ENCODE data around the gene TTN. TPM values are rescaled to one million over a fixed set of nuclear protein-coding genes. Genes with fewer than 3 reads are reported as not detected.
"Not testable (repeated sequence)": the region's sequence is repeated elsewhere in the genome, so short reads cannot be mapped to it uniquely, and the experiment has no call there.

TTN gene
- total RNA-seq, 4 donors from 2014 or later, result 0.19 to 3.1 (median 1.7) TPM

DNA sequence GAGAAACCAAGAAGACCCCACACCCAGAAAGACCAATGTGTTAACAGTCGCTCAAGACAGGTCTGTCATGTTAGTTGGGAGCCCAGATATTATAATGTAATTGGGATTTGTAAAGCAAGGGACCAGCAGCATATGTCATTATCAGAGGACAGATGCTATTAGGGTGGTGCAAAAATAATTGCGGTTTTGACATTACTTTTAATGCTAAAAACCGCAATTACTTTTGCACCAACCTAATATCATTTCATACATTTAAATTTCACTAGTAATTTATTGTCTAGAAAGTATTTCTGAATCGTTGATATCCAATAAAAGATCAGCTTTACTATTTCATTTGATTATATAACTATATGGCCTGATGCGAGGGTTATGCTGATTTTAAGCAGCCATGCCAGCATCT is 131.2 kb downstream of the TTN start:
- H3K9me3 ChIP-seq, result no peaks in the 10 kb centered on the region
- H3K4me3 ChIP-seq, result no peak overlapping the region
- H3K4me1 ChIP-seq, result no peaks in the 10 kb centered on the region
- WGBS, 2 donors, result 86 to 90% methylated on average over 5 of the region's 5 CpGs
- no peak for TF ChIP-seq POLR2A (IDR thresholded peaks at IDR 0.05)
- TF ChIP-seq, protein P1, sequence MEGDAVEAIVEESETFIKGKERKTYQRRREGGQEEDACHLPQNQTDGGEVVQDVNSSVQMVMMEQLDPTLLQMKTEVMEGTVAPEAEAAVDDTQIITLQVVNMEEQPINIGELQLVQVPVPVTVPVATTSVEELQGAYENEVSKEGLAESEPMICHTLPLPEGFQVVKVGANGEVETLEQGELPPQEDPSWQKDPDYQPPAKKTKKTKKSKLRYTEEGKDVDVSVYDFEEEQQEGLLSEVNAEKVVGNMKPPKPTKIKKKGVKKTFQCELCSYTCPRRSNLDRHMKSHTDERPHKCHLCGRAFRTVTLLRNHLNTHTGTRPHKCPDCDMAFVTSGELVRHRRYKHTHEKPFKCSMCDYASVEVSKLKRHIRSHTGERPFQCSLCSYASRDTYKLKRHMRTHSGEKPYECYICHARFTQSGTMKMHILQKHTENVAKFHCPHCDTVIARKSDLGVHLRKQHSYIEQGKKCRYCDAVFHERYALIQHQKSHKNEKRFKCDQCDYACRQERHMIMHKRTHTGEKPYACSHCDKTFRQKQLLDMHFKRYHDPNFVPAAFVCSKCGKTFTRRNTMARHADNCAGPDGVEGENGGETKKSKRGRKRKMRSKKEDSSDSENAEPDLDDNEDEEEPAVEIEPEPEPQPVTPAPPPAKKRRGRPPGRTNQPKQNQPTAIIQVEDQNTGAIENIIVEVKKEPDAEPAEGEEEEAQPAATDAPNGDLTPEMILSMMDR (IDR thresholded peaks at IDR 0.05), result no peak
- intact Hi-C loops (cut with DNase I), result no loop called here
- H3K27me3 ChIP-seq, result no peaks in the 10 kb centered on the region
- no peak overlapping the region for H3K27ac ChIP-seq
- H3K36me3 ChIP-seq, result no peaks in the 10 kb centered on the region
- DNase-seq, result no peak

DNA sequence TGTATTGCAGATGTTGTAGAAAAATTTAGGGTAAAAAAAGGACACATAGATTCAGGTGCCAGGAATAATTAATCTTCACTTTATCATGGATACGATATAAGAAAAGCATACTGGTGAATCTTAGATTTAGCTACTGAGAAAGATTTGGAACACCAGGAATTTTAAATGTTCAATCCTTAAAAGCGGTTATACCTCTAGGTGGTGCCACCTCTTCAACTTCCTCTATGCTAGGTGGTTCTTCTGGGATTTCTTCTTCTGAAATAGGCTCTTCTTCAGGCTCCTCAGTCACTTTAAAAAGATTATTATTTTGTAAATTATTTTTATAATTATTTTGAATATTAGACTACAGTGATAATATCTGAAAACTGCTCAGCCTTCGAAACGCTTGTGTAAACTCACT is 133.1 kb downstream of the TTN start:
- DNase-seq, result no peak
- H3K27ac ChIP-seq, result no peak overlapping the region
- no peaks in the 10 kb centered on the region for H3K4me1 ChIP-seq
- no peaks in the 10 kb centered on the region for H3K27me3 ChIP-seq
- no peak overlapping the region for H3K4me3 ChIP-seq
- H3K36me3 ChIP-seq, result no peaks in the 10 kb centered on the region
- intact Hi-C loops (cut with DNase I), result no loop called here
- WGBS, 2 donors, result 81 to 84% methylated on average over 4 of the region's 4 CpGs
- no peak for TF ChIP-seq POLR2A (IDR thresholded peaks at IDR 0.05)
- TF ChIP-seq, protein P1 (IDR thresholded peaks at IDR 0.05), result no peak
- no peaks in the 10 kb centered on the region for H3K9me3 ChIP-seq

DNA sequence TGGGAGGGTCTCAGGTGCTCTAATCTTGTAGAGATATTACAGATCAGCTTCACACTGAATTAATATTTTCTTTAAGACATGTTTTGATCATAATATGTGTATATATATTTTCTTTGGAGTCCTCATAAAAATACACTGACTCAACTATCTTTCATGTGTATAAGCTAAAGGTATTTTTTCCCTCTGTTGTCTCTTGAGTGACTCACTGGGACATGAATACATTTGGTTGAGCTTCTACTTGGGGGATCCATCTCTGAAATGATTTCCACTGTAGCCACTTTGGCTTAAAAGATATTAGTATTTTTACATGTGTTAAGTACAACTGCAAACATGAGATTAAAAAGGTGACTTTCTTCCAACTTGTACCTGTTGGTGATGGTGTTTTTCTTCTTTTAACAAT is 140.8 kb downstream of the TTN start:
- Histone ChIP-seq H3K9me3 (no peaks in the 10 kb centered on the region), H3K4me1 (no peaks in the 10 kb centered on the region), H3K27ac (no peak overlapping the region), H3K4me3 (no peak overlapping the region), H3K36me3 (no peaks in the 10 kb centered on the region), H3K27me3 (no peaks in the 10 kb centered on the region)
- TF ChIP-seq, protein P1 (IDR thresholded peaks at IDR 0.05), result no peak
- no peak for TF ChIP-seq POLR2A (IDR thresholded peaks at IDR 0.05)
- DNase-seq, result no peak
- intact Hi-C loops (cut with DNase I), result no loop called here

DNA sequence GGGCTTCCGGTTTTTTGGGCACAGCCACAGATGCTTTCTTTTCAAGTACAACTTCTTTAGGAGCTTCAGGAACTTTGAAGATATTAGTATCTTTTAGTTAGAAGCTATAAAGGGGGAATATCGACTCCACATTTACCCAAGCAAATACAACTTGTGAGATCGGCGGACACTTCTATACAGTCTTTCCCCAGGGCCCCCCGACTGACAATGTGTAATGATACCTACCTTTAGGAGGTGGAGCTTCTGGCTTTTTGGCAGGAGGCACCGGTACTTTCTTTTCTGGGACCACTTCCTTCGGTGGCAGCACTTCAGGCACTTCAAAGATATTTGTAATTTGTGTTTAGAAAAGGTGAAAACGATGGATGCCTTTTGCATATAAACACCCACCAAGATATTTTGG is 148.7 kb downstream of the TTN start:
- H3K36me3 ChIP-seq; H3K27ac ChIP-seq; H3K4me1 ChIP-seq; intact Hi-C loops (cut with DNase I); DNase-seq; H3K4me3 ChIP-seq; H3K27me3 ChIP-seq; H3K9me3 ChIP-seq: not testable (repeated sequence)
- no CpG with 5 or more reads among the region's 8 CpGs for WGBS, 2 donors

DNA sequence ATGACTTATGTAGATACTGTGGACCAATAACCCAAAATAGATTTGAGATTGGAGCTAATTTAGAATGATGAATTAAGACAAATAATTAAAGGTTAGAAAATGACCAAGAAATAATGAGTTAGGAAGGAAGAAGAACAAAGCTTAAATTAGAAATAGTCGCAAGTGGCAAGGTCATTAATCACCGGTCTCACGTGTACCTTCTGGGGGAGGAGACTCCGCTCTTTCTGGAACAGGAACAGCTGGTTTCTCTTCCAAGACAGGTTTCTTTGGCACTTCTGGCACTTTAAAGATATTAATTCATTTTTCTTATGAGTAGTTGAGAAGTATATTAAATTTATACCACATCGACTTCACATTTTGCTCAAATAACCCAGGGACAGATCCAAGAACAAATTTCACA is 156.7 kb downstream of the TTN start:
- intact Hi-C loops (cut with DNase I), result no loop called here
- H3K9me3 ChIP-seq, result no peaks in the 10 kb centered on the region
- no peaks in the 10 kb centered on the region for H3K4me1 ChIP-seq
- 37 to 41% methylated on average over 5 of the region's 5 CpGs for WGBS, 2 donors
- no peak overlapping the region for H3K27ac ChIP-seq
- H3K27me3 ChIP-seq, result no peaks in the 10 kb centered on the region
- TF ChIP-seq, protein P1 (IDR thresholded peaks at IDR 0.05), result no peak
- no peak for TF ChIP-seq POLR2A (IDR thresholded peaks at IDR 0.05)
- no peak overlapping the region for H3K4me3 ChIP-seq
- no peak for DNase-seq
- no peaks in the 10 kb centered on the region for H3K36me3 ChIP-seq

DNA sequence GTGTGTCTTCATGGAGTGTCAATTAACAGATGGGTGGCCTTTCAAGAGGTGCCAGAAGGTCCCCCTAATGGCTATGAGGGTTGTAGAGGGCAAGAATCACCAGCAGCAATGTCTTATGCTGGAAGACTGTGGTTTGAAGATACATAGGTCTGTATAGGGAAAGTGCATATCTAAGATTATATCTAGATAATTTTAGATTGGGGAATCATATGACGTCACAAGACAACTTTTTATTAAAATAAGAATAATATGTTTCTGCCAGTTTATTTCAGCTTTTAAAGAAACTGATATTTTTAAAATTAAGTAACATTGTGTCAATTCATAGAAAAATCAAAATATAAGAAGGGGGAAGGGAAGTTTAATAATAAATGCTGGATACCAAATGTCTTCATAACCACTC is 162.3 kb downstream of the TTN start:
- no peak for DNase-seq
- H3K4me1 ChIP-seq, result no peaks in the 10 kb centered on the region
- no peak overlapping the region for H3K27ac ChIP-seq
- H3K4me3 ChIP-seq, result no peak overlapping the region
- intact Hi-C loops (cut with DNase I), result no loop called here
- no peaks in the 10 kb centered on the region for H3K27me3 ChIP-seq
- TF ChIP-seq POLR2A (IDR thresholded peaks at IDR 0.05), result no peak
- TF ChIP-seq, protein P1 (IDR thresholded peaks at IDR 0.05), result no peak
- no peaks in the 10 kb centered on the region for H3K36me3 ChIP-seq
- no peaks in the 10 kb centered on the region for H3K9me3 ChIP-seq
- 79 to 88% methylated on average over 1 of the region's 1 CpG for WGBS, 2 donors

Data from esophagus squamous epithelium (tissue), 5 donors.